NAMALWA (cell line): ENCODE measurements around the gene TTLL11.

Source experiments
- DNase-seq: peaks from one replicate; pipeline ENCODE4 v3.0.0-alpha.2; 2015; ENCODE audit warnings: low spot score

TTLL11 gene

DNA sequence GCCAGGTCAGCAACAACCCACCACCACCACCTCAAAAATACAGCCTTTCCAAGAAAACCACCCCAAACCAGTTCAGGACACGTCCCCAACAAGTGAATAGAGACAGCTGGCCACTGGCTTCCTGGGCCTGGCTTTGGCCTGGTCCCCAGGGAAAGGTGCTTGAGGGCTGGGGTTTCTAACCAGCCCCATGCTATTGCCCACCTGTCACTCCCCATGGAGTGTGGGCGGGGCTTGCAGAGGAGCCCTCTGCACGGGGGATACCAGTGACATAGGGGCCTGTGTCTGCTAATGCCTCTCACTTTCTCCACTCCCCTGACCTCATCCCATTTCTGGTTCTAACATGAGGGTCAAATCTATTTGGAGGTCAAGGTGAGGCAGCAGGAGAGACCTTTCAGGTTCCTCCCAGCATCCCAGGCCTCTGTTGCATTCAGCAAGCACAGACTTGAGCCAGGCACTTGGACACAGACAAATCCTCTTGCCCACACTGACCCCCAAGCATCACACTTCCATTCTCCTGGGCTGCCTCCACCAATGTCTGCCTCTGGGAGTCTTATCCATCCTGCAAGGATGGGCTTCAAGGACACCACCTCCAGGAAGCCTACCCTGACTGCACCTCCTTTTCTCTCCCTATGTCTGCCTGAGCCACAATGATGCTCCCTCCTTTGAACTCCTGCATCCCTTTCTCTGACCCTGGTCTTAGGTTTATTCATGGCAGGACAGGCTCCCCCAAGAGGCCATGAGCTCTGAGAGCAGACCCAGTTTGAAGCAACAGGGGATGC lies 16.1 kb upstream of the TTLL11 start:
- no peak for DNase-seq

DNA sequence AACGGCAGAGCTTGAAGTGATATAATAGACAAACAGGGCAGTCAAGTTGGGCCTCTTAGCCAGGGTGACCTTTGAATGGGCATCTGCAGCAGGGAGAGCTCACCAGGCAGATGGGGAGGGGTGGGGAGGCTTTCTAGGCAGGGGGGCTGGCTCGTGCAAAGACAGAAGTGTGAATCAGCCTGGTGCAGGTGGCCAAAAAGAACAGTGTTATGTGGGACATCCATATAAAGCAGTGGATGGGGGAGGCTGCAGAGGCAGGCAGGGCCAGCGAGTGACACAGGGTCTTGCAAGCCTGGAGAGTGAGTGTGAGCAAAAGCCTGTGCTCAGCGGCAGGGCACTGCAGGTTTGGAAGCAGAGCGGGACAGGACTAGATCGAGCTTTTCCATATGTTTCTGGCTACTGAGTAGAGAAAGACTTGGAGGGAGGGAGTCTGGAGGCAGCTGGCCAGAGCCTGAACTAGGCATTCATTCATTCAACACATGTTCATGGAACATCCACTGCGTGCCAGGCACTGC lies 14.2 kb upstream of the TTLL11 start:
- DNase-seq, result no peak

DNA sequence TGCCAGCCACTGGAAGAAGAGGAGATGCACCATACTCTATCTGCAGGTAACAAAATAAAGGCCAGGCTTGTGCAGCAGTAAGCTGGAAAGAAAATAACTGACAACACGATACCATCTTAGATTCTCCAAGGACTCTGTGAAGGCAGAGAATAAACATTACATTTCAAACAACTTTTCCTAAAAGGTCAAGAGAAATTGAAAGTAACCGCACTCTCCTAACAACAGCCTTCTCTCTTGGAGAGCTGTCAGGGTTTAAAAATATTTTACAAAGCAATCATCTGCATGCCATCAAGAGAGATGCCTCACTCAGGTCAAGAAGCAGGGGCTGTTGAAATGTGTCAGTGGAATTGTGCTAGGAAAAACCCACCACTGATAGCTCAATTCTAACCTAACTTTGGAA lies 13.5 kb upstream of the TTLL11 start:
- DNase-seq, result no peak

DNA sequence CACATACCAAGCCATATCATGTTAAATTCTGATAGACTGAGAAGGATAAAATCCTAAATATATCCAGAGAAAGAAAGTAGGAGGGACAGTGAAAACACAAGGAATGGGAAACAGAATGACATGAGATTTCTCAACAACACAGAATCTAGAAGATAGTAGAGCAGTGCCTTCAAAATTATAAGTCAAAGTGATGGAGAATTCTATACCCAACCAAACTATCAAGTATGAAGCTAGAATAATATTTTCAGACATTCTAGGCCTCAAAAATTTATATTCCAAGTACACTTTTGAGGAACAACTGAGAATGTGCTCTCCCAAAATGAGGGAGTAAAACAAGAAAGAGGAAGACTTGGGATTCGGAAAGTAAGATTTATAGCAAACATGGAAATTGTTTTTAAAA lies 10.9 kb upstream of the TTLL11 start:
- no peak for DNase-seq

DNA sequence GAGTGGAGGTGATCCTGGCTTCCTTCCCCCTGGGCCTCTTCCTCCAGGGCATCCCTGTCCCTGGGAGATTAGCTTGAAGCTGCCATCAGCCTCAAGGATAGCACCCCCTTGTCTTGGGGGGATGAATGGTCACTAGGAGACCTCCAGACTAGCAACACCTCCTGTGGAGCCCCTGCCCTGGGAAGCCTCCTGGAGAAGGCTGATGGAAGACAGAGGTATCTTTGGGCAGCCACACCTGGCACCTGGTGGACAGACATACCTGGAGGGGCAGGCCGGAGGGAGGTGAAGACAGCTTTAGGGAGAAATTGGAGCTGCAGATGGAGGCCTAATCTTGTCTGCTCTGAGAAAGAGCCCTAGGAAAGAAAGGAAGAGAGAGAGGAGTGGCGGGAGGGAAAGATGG lies 9.0 kb upstream of the TTLL11 start:
- DNase-seq, result no peak

DNA sequence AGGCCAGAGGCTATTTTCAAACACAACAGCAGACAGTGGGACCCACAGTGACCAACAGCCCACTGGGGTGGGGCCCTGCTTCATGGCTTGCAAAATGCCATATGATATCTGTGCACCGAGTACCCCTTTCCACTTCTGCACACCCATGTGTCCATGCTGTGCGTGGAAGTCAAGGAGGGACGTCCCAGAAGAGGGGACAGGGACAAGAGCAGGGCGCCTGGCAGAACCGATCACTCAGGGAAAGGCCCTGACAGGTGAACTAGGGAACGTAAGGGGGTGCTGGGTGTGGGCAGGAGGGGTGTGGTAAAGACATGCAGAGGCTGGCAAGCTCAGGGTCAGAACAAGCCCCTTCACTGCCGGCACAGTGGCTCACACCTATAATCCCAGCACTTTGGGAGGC lies 7.6 kb upstream of the TTLL11 start:
- no peak for DNase-seq

DNA sequence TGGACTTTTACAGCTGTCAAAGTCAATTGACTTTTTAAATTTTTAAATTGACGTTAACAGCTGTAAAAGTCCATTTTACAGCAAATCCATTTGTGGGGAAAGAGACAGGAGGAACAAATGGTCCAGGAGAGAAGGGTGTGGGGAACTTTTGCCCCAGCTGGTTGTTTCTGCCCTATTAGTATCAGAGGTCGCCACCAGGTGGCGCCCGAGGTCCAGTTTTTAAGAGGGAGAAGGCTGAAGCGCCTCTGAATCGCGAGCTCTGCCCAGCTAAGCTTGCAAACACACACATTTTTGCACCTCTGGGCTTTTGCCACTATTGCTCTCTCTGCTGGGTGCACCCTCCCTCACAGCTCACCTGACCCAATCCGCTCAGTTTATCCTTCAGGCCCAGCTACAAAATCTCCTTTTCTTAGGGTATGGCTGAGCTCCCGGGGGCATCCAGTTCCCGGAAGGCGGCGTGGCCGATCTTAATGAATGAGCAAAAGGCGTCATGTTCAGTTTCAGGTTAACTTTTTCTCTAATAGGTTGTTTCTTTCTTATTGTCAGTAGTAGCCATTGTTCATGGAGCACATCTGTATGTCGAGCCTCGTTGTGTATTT lies 6.3 kb upstream of the TTLL11 start:
- DNase-seq, result peak; percentile 89

DNA sequence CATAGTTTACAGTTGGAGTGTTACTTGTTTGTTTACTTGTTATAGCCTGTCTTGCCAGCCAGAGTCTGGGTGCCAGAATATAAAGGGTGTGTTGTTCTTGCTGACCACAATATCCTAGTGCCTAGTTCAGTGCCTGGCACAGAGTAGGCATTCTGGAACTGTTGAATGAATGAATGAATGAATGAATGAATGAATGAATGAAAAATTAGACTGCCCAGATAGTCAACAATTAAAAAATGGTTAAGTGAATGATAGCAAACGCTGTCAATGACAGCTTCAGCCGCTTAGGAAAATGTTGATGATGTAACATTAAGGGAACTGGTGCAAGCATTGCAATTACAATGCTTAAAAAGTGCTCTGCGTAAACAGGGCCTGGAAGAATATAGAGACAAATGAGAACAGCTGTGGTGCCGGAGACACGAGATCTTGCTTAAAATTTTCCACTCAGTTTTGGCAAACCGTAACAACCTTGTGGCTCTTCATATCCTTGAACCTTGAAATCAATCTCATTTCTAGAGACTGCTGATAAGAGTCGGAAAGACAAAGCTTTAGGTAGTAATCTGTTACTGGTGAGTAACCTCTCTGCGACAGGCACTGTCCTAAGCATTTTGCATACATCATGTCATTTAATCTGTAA lies 4.7 kb upstream of the TTLL11 start:
- no peak for DNase-seq

DNA sequence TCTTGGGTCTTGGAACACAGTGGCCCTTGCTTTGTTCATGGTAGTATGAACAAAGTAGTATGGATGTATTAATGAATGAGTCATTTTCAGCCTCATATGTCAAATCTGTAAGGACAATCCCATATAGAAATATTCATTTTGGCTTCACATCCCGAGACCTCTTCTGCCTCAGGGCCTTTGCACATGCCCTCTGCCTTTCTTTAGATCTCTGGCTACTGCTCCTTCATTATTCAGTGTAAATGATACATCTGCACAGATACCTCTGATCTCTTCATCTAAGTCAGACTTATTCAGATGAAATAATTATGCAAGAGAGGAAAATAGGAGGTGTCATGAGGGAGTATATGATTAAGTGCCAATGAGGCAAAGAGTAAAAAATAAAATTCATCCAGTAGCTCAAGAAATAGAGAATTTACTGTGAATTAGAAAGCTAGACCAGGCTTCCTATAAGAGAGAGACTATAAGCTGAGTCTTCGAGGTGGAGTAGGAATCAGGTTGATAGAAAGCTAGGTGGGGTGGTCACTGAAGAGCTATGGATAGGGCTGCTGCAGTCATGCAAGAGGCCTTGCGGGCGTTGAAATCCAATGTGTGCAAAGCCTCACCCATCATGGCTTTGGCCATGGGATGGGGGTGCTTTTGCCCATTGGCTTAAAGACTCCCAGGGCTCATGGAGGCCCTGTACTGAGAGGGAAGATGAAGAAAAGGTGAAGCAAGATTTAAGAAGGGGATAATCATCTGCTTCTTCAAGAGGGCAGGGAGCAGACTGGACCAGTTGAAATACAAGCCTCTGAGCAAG lies 3.7 kb upstream of the TTLL11 start:
- no peak for DNase-seq

DNA sequence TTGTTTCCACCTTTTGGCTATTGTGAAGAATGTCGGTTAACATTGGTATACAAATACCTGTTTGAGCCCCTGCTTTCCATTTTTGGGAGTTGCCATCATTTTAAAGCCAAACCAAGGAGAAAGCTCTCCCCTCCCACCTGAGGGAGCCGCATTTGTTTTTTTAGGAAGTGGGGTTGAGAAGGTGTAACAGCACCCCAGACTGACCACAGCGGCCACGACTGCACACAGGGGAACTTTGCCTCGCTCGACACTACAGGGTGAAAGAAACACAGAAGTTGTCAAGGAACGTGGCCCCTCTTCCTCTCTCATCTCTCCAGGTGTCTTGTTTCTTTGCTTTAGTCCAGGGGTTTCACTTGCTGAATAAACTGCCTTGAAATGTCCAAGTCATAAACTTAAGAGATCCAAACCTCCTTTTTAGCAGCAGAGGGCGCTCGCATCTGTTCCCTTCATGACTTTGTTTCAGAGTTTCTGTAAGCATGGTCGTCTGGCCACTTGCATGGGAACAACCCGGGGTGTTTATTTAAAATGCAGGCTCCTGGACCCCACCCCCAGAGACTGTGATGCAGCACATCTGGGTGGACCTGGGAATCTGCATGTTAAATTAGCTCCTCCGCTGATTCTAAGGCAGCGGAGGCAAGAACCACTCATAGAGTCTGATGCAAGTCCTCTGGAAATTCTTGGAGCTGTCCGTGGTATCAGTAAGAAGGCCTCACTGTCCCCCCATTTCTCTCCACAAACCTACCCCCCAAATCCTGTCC lies 2.1 kb upstream of the TTLL11 start:
- DNase-seq, result peak; percentile 87

DNA sequence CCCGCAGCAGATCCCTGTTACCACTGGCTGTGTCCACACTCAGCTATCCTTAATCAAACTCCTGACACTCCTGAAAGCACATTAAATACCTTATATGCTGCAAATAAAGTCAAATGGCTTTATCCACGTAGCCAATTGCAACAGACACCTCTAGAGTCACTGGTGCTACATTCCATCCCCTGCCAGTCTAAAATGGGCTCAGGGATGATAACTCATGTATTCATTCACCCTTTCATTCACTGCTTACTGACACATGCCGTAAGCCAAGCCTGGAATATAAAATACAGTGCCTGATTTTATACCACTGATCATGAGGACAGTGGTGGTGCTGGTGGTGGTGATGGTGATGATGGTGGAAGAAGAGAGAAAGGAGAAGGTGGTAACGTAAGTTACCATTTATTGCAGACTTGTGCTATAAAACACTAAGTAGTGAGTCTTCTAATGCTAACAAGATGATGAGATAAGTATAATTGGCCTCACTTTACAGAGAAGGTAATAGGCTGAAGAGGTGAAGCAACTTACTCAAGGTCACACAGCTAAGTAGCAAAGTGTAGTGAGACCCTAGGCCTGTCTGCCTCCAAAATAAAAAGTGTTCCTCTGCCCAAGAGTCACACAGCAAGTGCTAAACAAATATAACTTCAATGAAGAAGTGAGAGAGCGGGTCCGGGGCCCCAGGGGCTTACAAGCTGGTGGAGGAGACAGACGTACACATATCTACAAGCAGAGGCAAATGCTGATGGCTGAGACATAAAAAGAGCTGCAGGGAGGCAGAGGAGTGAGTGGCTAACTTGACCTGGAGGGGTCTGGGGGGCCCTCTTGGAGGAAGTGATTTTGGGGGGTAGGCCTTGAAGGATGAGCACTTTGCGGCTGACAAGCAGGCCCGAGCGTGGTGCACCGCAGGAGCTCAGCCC lies 1.2 kb downstream of the TTLL11 start:
- DNase-seq, result peak; percentile 49

DNA sequence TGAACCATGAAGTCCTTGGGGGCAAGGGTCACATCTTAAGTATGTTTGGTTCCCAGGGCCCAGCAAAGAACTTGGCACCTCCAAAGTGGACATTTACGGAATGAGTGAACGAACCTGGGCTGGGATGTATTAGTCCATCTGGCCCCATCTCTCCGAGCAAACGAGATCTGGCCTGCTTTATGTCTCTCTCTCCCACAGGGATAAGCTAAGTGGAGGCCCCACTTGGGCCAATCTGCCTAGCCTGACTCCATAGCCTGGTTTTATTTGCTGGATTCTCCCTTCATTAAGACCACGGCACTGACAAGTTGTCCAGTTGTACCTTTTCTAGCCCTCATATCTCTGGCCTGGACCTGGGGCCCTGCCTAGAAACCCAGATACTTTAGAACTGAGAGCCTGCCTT lies 2.1 kb downstream of the TTLL11 start:
- no peak for DNase-seq

DNA sequence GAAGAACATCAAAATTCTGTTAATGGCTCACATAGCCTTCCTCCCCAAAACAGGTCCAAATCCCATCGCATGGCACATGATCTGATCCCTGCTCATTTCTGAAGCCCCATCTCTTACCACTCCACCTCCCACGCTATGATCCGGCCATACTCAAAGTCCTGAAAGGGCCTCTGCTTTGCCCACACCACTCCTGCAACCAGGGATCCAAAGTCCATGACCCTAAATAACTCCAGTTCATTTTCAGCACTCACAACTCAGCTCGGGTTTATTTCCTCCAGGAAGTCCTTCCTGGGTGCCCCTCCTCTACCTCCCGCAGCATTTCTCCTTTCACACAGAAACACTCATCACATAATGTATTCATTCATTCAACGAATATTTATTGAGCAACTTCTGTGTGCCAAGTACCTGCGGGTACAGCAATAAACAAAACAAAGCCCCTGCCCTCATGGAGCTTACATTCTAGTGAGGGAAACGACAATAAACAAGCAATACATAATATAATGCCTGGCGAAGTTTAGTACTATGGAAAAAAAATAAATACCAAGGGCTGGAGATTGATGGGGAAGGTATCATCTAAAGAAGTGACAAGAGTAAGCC lies 2.7 kb downstream of the TTLL11 start:
- DNase-seq, result no peak

DNA sequence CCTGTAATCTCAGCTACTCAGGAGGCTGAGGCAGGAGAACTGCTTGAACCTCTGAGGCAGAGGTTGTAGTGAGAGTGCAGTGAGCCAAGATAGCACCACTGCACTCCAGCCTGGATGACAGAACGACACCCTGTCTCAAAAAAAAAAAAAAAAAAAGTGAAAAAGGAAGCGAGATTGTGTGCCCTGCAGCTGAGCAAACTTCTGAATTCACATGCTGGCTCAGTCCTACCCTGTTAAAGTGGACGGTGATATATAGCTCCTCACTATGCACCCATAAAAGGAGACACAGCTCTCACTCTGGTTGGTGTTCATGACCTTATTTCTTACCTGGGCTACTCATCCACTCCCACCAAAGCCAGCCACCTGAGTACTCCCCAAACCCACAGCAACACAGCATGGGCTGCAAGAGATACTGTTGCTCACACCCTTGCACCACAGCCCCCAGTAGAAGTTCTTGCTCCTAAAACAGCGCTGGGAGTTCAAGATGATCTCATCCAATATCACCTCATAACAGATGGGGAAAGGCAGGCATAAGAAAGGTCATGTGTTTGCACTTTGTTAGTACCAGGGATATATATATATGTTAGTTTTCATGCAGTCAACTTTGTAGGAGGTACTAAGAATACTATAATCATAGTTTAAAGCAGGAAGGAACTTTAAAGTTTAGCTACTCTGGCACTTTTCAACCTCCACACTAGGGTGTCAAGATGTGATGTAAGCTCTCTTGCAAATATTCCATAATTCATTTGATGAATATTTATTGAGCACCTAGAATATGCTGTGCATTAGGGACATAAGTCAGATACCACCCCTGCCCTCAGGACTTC lies 4.0 kb downstream of the TTLL11 start:
- DNase-seq, result no peak

DNA sequence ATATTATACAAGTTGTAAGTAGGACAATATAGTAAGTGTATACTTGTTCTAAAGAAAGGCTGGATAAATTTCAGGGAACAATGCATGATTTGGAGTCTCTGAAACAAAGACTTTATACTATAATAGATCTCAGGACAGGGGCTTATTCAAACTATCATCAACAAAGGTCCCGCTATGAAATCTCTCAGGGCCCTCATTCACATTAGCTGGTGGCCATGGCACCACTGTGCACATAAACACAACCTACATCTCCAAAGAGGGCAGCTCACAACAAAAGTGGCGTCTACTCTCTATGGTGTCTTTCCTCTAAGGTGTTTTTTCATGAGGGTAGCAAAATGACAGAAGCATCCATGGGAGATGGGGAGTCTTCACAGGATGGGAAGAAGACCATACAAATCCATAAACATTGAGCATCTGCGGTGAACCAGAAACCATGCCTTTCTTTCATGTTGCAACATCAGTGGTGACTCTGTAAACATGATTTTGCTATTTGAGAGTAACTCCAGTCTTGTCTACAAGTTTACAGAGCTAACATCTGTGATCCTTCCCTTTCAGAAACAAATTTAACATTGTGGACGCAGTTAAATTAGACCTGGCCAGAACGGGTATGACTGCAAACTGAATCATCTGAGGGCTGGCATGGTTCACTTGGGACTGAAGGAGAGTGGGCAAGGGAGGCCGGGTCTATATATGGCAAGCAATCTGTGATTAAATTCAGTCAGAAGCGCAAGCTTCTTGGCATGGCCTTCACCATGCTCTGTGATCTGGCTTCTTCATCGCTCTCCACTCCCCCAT lies 5.5 kb downstream of the TTLL11 start:
- DNase-seq, result no peak

DNA sequence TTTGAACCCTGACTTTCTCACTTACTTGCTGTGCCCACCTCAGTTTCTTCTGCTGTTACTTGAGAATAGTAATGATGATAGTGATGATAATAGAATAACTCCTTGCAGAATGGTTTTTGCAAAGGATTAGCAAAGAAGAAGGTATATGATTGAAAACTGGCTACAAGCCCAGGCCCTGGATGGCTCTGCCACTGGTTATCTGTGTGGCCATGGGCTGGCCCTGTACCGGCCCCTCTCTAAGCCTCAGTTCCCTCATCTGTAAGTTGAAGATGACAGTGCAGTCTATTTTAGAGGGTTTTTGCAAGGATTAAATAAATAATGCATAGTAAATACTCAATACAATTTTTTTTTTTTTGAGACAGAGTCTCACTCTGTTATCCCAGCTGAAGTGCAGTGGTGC lies 6.2 kb downstream of the TTLL11 start:
- DNase-seq, result no peak

DNA sequence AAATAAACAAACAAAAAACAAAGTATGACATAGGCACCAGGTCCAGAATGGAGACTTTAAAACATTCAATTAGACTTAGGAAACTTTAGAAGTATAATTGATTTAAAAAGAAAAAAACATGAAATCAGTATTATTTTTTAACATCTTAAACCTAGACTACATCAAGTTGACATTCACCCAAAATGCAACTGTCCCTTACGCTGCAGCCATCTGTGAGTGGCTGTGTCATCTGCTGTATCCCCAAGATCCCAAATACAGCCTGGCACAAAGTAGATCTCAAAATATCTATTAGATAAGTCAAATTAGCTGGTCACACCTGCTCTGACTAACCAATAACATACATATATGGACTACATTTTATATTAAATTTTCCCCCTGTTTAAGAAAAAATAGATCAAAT lies 7.8 kb downstream of the TTLL11 start:
- DNase-seq, result no peak

DNA sequence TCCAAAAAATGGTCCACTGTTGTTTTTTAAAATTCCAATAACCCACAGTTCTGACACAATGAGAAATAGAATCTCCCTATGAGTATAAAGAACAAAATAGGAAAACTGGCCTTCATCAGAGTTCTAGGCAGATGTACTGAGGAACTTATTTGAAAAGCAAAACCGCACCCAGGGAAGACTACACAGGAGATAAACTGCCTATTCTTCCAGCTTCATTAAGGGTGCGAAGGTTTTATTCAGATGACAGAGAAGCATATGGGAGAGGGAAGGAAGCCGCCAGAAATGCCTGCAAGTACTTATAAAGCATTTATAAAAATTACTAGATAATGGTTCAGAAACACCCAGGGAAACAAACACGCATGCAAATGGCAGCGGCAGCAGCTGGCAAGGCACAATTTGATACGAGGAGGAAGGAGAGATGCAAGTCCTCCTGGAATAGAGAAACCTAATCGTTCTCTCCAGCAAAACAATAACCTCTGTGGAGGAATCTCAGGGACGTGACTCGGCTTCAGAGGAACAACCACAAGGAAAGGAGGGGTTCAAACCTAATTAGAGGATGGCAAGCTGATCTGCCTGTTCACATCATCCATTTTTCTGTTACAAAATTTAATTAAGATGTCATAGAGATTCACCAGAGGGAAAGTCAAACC lies 9.0 kb downstream of the TTLL11 start:
- DNase-seq, result no peak
